NT2/D1 (cell line): ENCODE data around the gene XPNPEP2.

Experiments used
- SUZ12 ChIP-seq: IDR thresholded peaks from 2 replicates; pipeline ENCODE4 v1.6.1; 2011; ENCODE audit not compliant: insufficient read length, insufficient read depth; ENCODE audit errors: extremely low read depth
- YY1 ChIP-seq: IDR thresholded peaks from 2 replicates; pipeline ENCODE4 v1.6.1; 2011; ENCODE audit not compliant: insufficient read length, insufficient read depth
- ZNF274 ChIP-seq: IDR thresholded peaks from 2 replicates; pipeline ENCODE4 v1.6.1; 2011; ENCODE audit warnings: mild to moderate bottlenecking, low read depth, low read length

- no peak for TF ChIP-seq YY1
- TF ChIP-seq SUZ12, result no peak
- no peak for TF ChIP-seq ZNF274
These were observed 52.0 kb downstream of the XPNPEP2 start for GRCh38 chrX:129790808-129791207.
